Left kidney (tissue), 2 donors: ENCODE results near the gene CSNK1E. TPM values are rescaled to one million over a fixed set of nuclear protein-coding genes. Genes with fewer than 3 reads are reported as not detected.

Experiments
- DNase-seq: peaks from one replicate; pipeline ENCODE4 v3.0.0-alpha.2; 2013
- polyA plus RNA-seq: library from polyadenylated mRNA; unstranded; fragments of 120-200 nt; gene quantifications from one replicate; pipeline ENCODE4 v1.2.1, GENCODE V29; 2013; ENCODE audit not compliant: insufficient read length

Gene CSNK1E
- polyA plus RNA-seq, 1 donor, result 150 TPM

GRCh38 chr22:38284042-38284402 is 33.2 kb downstream of the CSNK1E start:
- no peak for DNase-seq

- no peak for DNase-seq
Observed at GRCh38 chr22:38282397-38282796, 34.8 kb downstream of the CSNK1E start.

- no peak for DNase-seq
Observed at GRCh38 chr22:38276166-38276565, 41.1 kb downstream of the CSNK1E start.

DNA sequence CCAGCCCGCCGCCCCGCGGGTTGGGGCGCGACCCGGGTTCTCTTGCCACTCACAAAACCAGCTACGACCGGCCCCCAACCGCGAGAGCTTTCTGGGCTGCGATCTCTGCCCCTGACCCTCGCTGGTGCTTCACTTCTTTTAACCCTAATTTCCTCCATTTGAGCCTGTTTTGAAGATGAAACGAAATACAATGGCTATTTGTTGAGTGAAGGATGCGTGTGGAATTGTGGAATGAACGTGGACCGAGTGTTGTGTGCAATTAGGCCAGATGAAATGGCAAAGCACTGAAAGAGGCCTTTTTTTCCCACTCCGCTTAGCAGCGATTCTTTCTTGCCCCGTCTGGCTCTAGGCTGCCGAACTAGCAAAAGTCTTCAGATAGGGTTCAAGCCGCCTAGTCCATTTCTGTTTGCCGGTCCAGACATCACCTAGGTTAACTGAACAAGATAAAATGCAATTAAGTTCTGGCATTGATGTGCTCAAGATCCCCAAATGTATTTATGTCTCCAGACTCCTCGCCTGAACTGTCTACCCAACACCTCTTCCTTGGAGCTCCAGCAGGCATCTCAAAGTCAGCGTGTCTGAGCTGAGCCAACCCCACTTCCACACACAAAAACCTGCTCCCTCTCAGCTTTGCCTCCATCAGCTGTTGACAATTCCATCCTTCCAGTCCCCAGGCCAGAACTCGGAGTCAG is 44.0 kb downstream of the CSNK1E start:
- no peak for DNase-seq

DNA sequence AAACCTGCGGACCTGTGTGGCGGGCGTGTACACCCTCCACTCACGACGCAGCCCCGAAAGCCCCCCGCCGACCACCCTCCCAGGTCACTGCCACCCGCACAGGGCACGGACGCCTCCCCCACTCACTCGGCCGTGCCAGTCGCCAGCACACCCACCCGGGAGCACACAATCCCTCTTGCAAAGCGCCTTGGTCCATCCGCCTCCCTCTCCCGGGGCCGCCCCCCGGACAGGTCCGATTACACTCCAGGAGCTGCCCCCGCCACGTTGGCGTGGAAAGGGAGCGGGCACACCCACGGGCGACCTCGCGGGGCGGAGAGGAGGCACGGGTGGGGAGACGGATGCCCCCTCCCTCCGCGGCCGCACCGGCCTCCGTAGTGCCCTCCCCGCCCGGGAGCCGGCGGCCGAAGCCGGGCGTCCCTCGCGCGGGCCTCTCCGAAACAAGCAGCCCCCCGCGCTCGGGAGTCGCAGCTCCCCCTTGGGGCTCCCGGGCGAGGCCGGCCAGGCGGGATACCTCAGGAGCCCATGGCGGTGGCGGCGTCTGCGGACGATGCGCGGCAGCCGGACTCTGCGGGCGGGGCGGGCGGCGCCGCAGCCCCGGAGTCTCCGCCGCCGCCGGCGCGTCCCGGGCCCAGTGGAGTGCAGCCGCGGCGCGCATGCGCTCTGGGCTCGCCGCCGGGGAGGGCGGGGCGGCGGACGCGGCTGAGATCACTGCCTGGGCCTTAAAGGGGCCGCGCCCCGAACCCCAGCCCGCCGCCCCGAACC is 44.7 kb downstream of the CSNK1E start, which contains the start of gene TMEM184B:
Gene TMEM184B, minus strand, starts transcription at position 638 of the 762 bp plus-strand sequence. CDS start 25,049 bp downstream, outside the sequence.
- DNase-seq, result peak; percentile 77

DNA sequence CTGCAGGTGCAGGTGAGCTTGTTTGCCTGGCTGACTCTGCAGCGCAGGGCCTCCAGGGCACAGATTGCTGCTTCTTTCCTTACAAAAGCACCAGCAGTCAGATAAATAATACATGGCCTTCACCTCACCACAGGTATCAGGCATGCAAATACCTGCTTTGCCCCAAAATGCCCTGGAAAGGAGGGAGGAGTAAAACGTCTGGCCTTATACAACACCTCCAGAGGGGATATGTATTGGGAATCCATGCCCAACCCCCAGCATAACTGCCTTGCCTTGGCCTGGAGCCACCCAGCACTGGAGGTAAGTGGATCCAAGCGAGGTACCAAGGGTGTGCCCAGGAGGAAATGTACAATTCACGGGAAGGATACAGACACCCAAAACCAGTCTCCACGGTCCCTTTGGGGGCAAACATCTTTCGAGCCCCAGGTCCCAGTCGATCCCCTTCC is 45.3 kb downstream of the CSNK1E start:
- DNase-seq, result no peak

DNA sequence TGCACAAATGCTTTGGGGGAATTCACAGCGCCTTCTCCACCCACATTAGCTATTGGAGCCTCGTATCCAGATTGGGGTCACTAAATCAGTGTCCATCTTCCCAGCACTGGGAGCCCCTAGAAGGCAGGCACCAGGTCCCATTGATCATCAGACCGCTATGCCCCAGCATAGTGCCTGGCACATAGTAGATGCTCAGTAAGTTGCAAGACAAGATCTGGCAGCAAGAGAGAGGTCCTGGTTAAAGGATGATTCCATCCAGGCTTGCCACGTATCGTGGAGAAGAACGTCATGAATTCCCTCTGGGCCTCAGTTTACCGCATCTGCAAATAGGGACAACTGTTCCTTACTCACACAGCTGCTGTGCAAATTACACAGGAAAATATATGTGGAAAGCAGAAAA is 46.1 kb downstream of the CSNK1E start:
- no peak for DNase-seq

GRCh38 chr22:38270091-38270992 is 46.9 kb downstream of the CSNK1E start:
- no peak for DNase-seq

DNA sequence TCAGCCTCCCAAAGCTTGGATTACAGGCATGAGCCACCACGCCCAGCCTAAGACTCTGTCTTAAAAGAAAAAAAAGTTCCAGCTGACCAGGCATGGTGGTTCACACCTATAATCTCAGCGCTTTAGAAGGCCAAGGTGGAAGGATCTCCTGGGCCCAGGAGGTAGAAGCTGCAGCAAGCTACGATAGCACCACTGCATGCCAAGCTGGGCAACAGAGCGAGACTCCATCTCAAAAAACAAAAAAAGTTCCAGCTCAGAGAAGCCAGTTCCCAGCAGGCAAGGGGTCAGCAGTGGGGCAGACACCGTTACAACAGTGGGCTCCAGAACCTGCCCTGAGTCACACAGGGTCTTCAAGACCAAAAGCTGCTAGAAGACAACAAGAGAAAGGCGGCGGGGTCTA is 47.8 kb downstream of the CSNK1E start:
- no peak for DNase-seq

DNA sequence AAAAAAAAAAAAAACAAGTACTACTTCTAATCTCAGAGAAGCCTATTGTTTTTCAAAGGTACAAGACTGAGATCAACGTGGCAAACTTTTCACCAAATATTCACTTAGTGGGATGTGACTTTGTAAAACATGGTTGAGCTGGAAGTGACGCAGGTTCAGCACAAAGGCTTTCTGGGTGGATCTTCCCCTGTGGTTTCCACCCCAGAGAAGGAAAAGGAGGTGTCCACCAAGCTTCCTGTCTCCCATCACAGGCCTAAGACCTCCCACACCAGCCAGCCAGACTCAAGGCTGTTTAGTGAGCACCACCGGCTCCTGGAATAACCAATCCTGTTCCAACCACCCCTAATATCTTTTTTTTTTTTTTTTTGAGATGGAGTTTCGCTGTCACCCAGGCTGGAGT is 50.1 kb downstream of the CSNK1E start:
- DNase-seq, result no peak

DNA sequence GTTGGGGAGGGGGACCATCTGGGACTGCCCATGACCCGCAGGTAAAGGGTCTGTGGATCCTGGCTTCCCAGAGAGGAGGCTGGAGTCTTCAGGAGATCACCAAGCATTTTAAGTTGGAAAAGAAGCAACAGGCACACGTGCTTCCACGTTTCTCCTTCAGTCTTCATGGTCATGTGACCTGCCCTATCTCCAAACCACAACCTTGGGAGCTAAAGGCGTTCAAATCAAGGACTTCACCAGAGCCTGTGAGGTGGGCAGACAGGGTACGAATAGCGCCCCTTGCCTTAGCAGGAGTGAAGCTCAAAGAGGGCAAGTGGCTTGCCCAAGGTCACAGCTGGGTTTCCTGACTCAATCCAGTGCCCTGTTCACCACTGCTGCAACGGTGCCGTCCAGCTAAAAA is 51.1 kb downstream of the CSNK1E start:
- no peak for DNase-seq

- DNase-seq, result no peak
Observed at GRCh38 chr22:38264322-38264843, 52.9 kb downstream of the CSNK1E start.

DNA sequence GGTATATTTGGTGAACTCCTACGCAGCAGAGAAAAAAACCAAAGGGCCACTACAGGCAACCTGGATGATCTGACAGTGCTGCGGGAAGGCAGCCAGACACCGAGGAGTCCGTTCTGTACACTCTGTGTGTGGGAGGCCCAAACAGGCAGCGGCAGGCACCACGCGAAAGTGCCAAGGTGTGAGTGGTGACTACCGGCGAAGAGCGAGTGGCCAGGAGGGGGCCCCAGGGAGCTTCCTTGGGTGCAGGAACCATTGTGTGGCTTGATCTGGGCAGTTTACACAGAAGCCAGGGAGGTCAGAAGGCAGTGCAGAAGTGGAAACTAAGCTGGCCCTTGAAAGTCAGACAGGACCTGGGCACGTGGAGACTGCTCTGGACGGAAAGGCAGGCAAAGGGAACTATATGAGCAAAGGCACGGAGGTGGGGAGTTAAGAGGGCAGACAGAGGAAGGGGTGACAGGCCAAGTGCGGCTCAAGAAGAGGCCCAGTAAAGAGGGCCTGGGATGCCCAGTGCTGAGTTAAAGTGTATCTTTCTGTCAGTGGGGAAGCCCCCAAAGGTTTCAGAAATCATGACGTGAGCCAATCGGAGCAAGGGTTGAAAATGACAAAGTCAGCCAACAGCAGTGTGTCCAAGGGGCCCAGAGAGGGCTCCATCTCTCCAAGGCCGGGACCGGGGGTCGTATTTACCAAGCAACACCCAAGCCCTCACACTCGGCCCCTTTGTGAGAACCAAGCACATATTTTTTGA is 55.0 kb downstream of the CSNK1E start:
- DNase-seq, result no peak

GRCh38 chr22:38260761-38261681 is 56.2 kb downstream of the CSNK1E start:
- no peak for DNase-seq

- DNase-seq, result no peak
Observed at GRCh38 chr22:38259370-38259769, 57.9 kb downstream of the CSNK1E start.

DNA sequence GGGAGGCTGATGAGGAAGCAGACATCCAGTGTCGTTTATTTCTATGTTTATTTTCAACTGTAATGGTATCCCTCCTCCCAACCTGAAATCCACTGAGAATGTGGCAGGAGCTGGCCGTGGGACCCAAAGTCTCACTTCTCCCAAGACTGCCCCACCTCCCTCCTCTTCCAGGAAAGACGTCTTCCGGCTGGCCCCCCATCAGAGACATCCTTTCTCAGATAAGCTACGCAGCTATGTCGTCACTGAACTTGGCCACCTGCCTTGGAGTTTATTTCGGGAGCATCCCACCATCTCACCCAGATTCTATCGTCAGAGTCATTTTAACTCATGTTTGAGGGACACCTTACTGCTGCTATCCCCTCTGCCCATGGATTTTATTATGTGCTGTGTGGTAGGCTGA is 58.3 kb downstream of the CSNK1E start:
- no peak for DNase-seq

GRCh38 chr22:38257650-38258250 is 59.5 kb downstream of the CSNK1E start:
- no peak for DNase-seq

DNA sequence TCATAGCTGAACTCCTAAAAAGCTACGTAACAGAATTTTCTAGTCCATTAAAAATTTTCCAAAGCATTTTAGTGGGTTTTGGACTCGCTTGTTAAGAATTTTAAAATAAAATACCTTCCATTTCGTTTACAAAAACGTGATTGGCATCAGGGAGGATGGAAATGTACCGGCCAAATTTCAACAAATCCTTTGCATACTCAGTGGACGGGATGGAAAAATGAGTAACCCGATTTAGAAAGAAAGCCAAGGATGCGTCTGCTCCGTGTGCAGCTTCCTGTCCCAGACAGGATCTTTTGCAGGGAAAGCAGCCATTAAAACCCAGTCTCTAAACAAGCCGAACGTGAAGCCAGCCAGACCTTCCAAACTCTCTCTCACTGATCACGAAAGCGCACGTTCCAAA is 60.1 kb downstream of the CSNK1E start:
- DNase-seq, result no peak

DNA sequence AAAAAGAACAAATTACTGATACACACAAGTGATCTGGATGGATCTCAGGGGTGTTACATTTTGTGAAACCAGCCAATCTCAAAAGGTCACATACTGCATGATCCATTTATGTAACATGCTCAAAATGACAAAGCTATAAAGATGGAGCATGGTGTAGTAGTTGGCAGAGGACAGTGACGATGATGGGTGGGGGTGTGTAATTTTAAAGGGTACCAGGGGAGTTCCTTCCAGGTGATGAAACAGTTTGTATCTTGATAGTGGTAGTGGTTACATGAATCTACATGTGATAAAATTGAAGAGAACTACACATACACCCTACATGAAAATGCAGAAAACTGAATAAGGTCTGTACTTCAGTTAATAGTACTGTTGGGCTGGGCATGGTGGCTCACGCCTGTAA is 61.5 kb downstream of the CSNK1E start:
- DNase-seq, result no peak

DNA sequence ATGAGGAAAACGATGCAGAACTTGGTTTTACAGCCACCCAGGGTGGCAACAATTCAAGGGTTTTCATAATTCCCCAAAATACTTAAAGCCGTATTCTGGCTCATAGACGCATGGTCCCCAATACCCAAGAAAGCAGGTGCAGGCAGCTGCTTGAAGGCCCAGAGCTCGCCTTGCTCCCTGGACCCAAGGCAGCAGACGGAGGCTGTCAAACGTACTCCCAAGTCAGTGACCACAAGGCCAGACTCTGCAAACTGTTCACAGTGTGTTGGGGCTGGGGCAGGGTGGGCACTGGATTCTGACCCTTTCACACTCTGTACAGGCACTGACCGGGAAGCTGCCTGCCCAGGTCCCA is 65.9 kb downstream of the CSNK1E start:
- no peak for DNase-seq
